Measurements from ENCODE around the gene FAM221B. TPM values are rescaled to one million over a fixed set of nuclear protein-coding genes. Genes with fewer than 3 reads are reported as not detected.

The FAM221B gene
- total RNA-seq, 2 donors from 2014 or later: not detected

GRCh38 chr9:35854091-35854762 is 25.7 kb upstream of the FAM221B start:
- no peak for DNase-seq (ENCODE audit: low spot score in 2 of 2)
- no peaks in the 10 kb centered on the region for H3K36me3 Mint-ChIP-seq
- no peaks in the 10 kb centered on the region for H3K9me3 Mint-ChIP-seq
- no peak overlapping the region for H3K27ac Mint-ChIP-seq
- ATAC-seq: no peak

- H3K36me3 Mint-ChIP-seq: no peaks in the 10 kb centered on the region
- H3K9me3 Mint-ChIP-seq: no peaks in the 10 kb centered on the region
- ATAC-seq (no peak), DNase-seq (ENCODE audit: low spot score in 2 of 2) (no peak)
- H3K27ac Mint-ChIP-seq: no peak overlapping the region
Observed at GRCh38 chr9:35852876-35853865, 24.6 kb upstream of the FAM221B start.

GRCh38 chr9:35852267-35852815 is 23.8 kb upstream of the FAM221B start:
- no peaks in the 10 kb centered on the region for H3K36me3 Mint-ChIP-seq
- DNase-seq (ENCODE audit: low spot score in 2 of 2) (no peak), ATAC-seq (no peak)
- H3K9me3 Mint-ChIP-seq: no peaks in the 10 kb centered on the region
- H3K27ac Mint-ChIP-seq: no peak overlapping the region

- DNase-seq (ENCODE audit: low spot score in 2 of 2) (no peak), ATAC-seq (peak; percentile 89 to 91)
- Mint-ChIP-seq H3K27ac (peak overlapping the region in 1 of 2 donors; percentile 4), H3K9me3 (no peaks in the 10 kb centered on the region), H3K36me3 (peaks cover 0 to 4% of the 10 kb centered on the region in 2 donors)
Observed at GRCh38 chr9:35847792-35848572, 19.4 kb upstream of the FAM221B start.

- Mint-ChIP-seq H3K9me3 (no peaks in the 10 kb centered on the region), H3K36me3 (peaks cover 0 to 4% of the 10 kb centered on the region in 2 donors), H3K27ac (no peak overlapping the region)
- DNase-seq (ENCODE audit: low spot score in 2 of 2) (no peak), ATAC-seq (no peak)
Observed at GRCh38 chr9:35845824-35846771, 17.6 kb upstream of the FAM221B start.

GRCh38 chr9:35844628-35845270 is 16.2 kb upstream of the FAM221B start:
- DNase-seq (ENCODE audit: low spot score in 2 of 2) (no peak), ATAC-seq (peak; percentile 42 to 56)
- Mint-ChIP-seq H3K27ac (no peak overlapping the region), H3K9me3 (no peaks in the 10 kb centered on the region), H3K36me3 (peaks cover 0 to 4% of the 10 kb centered on the region in 2 donors)

- no peak overlapping the region for H3K27ac Mint-ChIP-seq
Observed at GRCh38 chr9:35842795-35843194, 14.3 kb upstream of the FAM221B start.

GRCh38 chr9:35842020-35842745 is 13.7 kb upstream of the FAM221B start:
- ATAC-seq (peak in 1 of 2 donors; percentile 14), DNase-seq (ENCODE audit: low spot score in 2 of 2) (no peak)
- Mint-ChIP-seq H3K36me3 (peaks cover 0 to 4% of the 10 kb centered on the region in 2 donors), H3K9me3 (no peaks in the 10 kb centered on the region), H3K27ac (no peak overlapping the region)

More at GRCh38 chr9:35842795-35843194, 14.3 kb upstream of the FAM221B start:
- DNase-seq (ENCODE audit: low spot score in 2 of 2) (no peak), ATAC-seq (peak in 1 of 2 donors; percentile 58)
- Mint-ChIP-seq H3K36me3 (peaks cover 0 to 4% of the 10 kb centered on the region in 2 donors), H3K9me3 (no peaks in the 10 kb centered on the region)

GRCh38 chr9:35841645-35841900 is 13.0 kb upstream of the FAM221B start:
- DNase-seq (ENCODE audit: low spot score in 2 of 2): no peak

GRCh38 chr9:35840881-35841644 is 12.5 kb upstream of the FAM221B start:
- H3K36me3 Mint-ChIP-seq: no peaks in the 10 kb centered on the region
- no peak for DNase-seq (ENCODE audit: low spot score in 2 of 2)
- no peaks in the 10 kb centered on the region for H3K9me3 Mint-ChIP-seq
- ATAC-seq: no peak
- peak overlapping the region in 1 of 2 donors; percentile 13 for H3K27ac Mint-ChIP-seq

More at GRCh38 chr9:35841645-35841900, 13.0 kb upstream of the FAM221B start:
- no peak for ATAC-seq
- no peak overlapping the region for H3K27ac Mint-ChIP-seq
- no peaks in the 10 kb centered on the region for H3K9me3 Mint-ChIP-seq
- no peaks in the 10 kb centered on the region for H3K36me3 Mint-ChIP-seq

- DNase-seq (ENCODE audit: low spot score in 2 of 2) (no peak), ATAC-seq (no peak)
- H3K36me3 Mint-ChIP-seq: no peaks in the 10 kb centered on the region
- no peaks in the 10 kb centered on the region for H3K9me3 Mint-ChIP-seq
- no peak overlapping the region for H3K27ac Mint-ChIP-seq
Observed at GRCh38 chr9:35839926-35840325, 11.4 kb upstream of the FAM221B start.

GRCh38 chr9:35836595-35836994 is 8.1 kb upstream of the FAM221B start:
- Mint-ChIP-seq H3K36me3 (no peaks in the 10 kb centered on the region), H3K27ac (no peak overlapping the region), H3K9me3 (no peaks in the 10 kb centered on the region)
- DNase-seq (ENCODE audit: low spot score in 2 of 2) (no peak), ATAC-seq (no peak)

GRCh38 chr9:35835766-35836165 is 7.2 kb upstream of the FAM221B start:
- ATAC-seq (no peak), DNase-seq (ENCODE audit: low spot score in 2 of 2) (no peak)
- Mint-ChIP-seq H3K9me3 (no peaks in the 10 kb centered on the region), H3K36me3 (no peaks in the 10 kb centered on the region), H3K27ac (peak overlapping the region in 1 of 2 donors; percentile 6)

GRCh38 chr9:35835216-35835632 is 6.7 kb upstream of the FAM221B start:
- ATAC-seq (peak in 1 of 2 donors; percentile 38), DNase-seq (ENCODE audit: low spot score in 2 of 2) (no peak)

More at GRCh38 chr9:35835216-35835632, 6.7 kb upstream of the FAM221B start:
- Mint-ChIP-seq H3K36me3 (no peaks in the 10 kb centered on the region), H3K9me3 (no peaks in the 10 kb centered on the region), H3K27ac (no peak overlapping the region)

Measured in activated naive CD4-positive, alpha-beta T cell treated with anti-CD3 and anti-CD28 coated beads, Interleukin-2, amount 50 U/mL, for 72 hours (primary cell).